Natural killer cell treated with Interleukin-12 subunit alpha and Interleukin-12 subunit beta and Interleukin-15 and Interleukin-18, amount 100 ng/mL, for 72 hours (primary cell): ENCODE measurements around the gene UTP15. TPM values are rescaled to one million over a fixed set of nuclear protein-coding genes. Genes with fewer than 3 reads are reported as not detected.

Experiments
- total RNA-seq, 2 donors: library from RNA; stranded (reverse); gene quantifications; one replicate each; pipeline ENCODE4 v1.2.3, GENCODE V29; 2022

UTP15 gene
- total RNA-seq, 2 donors from 2014 or later = 34.9 to 55.1 TPM

Other genes starting within 250 kb of the UTP15 start
- gene FOXD1, start 117.0 kb upstream of the UTP15 start, total RNA-seq = 1 to 10 TPM; 1.5 to 2.0 TPM
- gene BTF3, start 67.3 kb upstream of the UTP15 start, total RNA-seq = 100 to 1,000 TPM; 426 to 537 TPM
- gene ANKRA2, start 104 bp upstream of the UTP15 start, total RNA-seq = 10 to 100 TPM; 12.2 to 16.9 TPM
- under 1 TPM; 0.17 to 0.53 TPM for gene ARHGEF28, start 60.5 kb downstream of the UTP15 start, total RNA-seq